ENCODE data around the gene ATAD1. TPM values are rescaled to one million over a fixed set of nuclear protein-coding genes. Genes with fewer than 3 reads are reported as not detected.

Gene ATAD1
- total and polyA plus RNA-seq, 9 of the 15 experiments (the other 6 are each of a cell fraction or from before 2014, with no cell fraction given): 11.3 to 33.8 (median 27.3) TPM

DNA sequence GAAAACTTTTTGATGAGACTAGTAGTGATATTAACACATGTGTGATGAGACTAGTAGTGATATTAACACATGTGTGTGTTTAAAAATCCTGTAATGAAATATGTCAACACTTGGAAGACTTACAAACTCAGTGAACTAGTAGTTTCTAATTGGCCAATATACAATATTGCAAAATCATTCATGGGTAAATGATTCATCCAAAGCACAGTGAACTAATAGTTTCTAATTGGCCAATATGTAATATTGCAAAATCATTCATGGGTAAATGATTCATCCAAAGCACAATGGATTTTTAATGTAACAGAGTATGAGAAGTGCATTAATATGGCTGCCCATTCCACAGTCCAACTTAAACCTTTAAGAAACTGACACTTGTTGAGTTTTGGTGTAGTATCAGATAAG is 77.8 kb downstream of the ATAD1 start:
- peaks cover 0 to 2% of the 10 kb centered on the region in 2 experiments; a peak in 3 of 5 replicates for H3K27me3 ChIP-seq (ENCODE audit: control insufficient read depth in 2 of 2, insufficient read depth in 2 of 2, low read length in 2 of 2)
- no peaks in the 10 kb centered on the region; a peak in 1 of 5 replicates for H3K4me1 ChIP-seq (replicated peaks in 1 of 2; ENCODE audit: control insufficient read depth in 2 of 2, insufficient read depth in 2 of 2, low read length in 2 of 2)
- TF ChIP-seq, protein P1, sequence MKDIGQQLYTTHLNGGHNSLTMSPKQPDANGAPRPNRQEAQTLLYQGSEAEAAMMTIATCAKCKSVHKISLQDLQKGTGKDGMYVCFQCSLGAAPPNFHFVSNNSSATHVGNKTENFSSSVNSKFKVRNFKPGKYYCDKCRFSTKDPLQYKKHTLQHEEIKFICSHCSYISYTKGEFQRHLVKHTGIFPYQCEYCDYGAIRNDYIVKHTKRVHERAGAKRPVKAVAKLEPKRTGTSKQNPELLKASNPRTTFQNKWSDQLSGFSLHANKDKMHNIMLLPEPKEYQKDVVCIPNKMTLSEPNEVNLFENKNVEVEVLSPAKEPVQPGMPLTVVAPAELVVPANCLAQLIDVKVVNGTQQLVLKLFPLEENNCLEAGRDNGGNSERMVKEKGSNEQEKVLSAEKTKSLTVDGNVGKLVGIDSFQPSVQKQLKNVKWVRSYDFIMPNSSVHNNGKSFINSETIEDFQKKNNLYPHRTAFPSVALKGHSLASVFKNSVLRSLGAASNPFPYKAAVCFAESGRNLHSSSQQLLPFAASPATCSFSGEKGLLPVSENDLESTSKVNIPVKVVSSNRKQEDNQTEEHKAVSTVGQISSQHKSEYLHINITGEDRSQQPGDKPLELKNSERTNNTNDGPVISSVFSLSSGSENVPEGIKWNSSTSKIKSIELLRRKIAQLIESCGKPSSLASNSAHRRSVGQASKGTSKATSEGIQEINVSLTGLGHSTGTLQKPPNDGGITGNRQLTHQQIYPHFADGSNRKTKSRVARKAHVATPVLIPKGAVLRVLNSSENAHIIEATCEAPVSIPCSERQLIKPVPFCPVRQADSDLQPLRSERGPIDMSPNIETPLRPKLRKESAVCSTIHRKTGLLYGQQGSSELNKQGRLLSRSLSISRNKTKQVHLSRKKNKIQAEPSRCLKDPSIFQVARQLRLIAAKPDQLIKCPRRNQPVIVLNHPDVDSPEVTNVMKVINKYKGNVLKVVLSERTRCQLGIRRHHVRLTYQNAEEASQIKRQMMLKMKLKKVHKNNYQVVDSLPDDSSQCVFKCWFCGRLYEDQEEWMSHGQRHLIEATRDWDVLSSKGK (CRISPR knock-in tag; IDR thresholded peaks at IDR 0.05): no peak
- no peak for TF ChIP-seq CEBPG (CRISPR knock-in tag; IDR thresholded peaks at IDR 0.05)
- TF ChIP-seq CEBPG (tag; conservative IDR thresholded peaks at IDR 0.05 in 1 of 2, IDR thresholded peaks at IDR 0.05 in 1 of 2): 0 out of 4 replicates have a peak, but pooled peaks of 1 of the 2 experiments have one; percentile 19
- no peaks in the 10 kb centered on the region for H3K79me2 ChIP-seq (ENCODE audit: control insufficient read depth, insufficient read depth, low read length)
- intact Hi-C loops (cut with micrococcal nuclease) (no loop called here), in situ Hi-C loops (cut with MboI) (no loop called here)
- H3K9me1 ChIP-seq (ENCODE audit: control insufficient read depth, insufficient read depth, low read length): no peaks in the 10 kb centered on the region
- H3K36me3 ChIP-seq (ENCODE audit: control insufficient read depth, insufficient read depth, low read length): no peaks in the 10 kb centered on the region
- no peak overlapping the region for H2AFZ ChIP-seq (ENCODE audit: low read depth, low read length)
- CTCF ChIA-PET (ENCODE audit: low intra/inter-chr PET ratio): no interaction called here
- no peaks in the 10 kb centered on the region for H4K20me1 ChIP-seq (replicated peaks; ENCODE audit: control insufficient read depth, insufficient read depth, low read length)
- H3K9me3 ChIP-seq (replicated peaks; ENCODE audit: control insufficient read depth, insufficient read depth, low read depth, low read length): no peaks in the 10 kb centered on the region
- no peak overlapping the region for H3K27ac ChIP-seq (ENCODE audit: extremely low read depth, low read depth, low read length)
- no peak overlapping the region for H3K4me2 ChIP-seq (ENCODE audit: insufficient read depth, low read length)
- POLR2A ChIA-PET: no interaction called here
- ATAC-seq: no peak
- FAIRE-seq: no peak
- H3K4me3 ChIP-seq: no peak overlapping the region
- no peak overlapping the region for H3K9ac ChIP-seq (ENCODE audit: insufficient read depth in 1 of 2, low read depth in 2 of 2, low read length in 2 of 2)
- BruUV-seq (replicated peaks): no TSS peak
- no peak for DNase-seq (ENCODE audit: extremely low read depth in 1 of 4, low spot score in 3 of 4)
